WTC11 (cell line): Measurements from ENCODE around the gene ZSWIM3. TPM values are rescaled to one million over a fixed set of nuclear protein-coding genes. Genes with fewer than 3 reads are reported as not detected.

Experiments used
- ATAC-seq: fragments of 200-7000 bp; cut with Tn5 transposase; 2 replicates; pipeline ENCODE4 v1.10.0; 2021; ENCODE audit warnings: mild to moderate bottlenecking, moderate library complexity
- CTCF ChIA-PET: fragments of 300-600 bp; sonication (Branson Sonifier 250); formaldehyde crosslinking; loops from one replicate; lab custom pipeline; 2021; ENCODE audit warnings: antibody characterized with exemption; lab: Charles Lee
- POLR2A ChIA-PET: fragments of 350-600 bp; sonication (Branson Sonifier 250); formaldehyde crosslinking; loops from one replicate; lab custom pipeline; 2021; ENCODE audit warnings: antibody characterized with exemption; lab: Charles Lee
- DNase-seq: peaks from one replicate; pipeline ENCODE4 v3.0.0; 2021; ENCODE audit warnings: low spot score
- H3K27ac Mint-ChIP-seq: 2 replicates; pipeline ENCODE4 v1.8.0; 2021; ENCODE audit warnings: mixed read lengths
- H3K27me3 Mint-ChIP-seq: 2 replicates; pipeline ENCODE4 v1.8.0; 2021; ENCODE audit warnings: low read depth, mild to moderate bottlenecking, moderate library complexity, mixed read lengths
- H3K36me3 Mint-ChIP-seq: 2 replicates; pipeline ENCODE4 v1.8.0; 2021; ENCODE audit warnings: mixed read lengths
- H3K4me1 Mint-ChIP-seq: 2 replicates; pipeline ENCODE4 v1.8.0; 2022; ENCODE audit warnings: mixed read lengths
- H3K4me3 Mint-ChIP-seq: 2 replicates; pipeline ENCODE4 v1.8.0; 2021; ENCODE audit warnings: mild to moderate bottlenecking, moderate library complexity, mixed read lengths
- H3K9me3 Mint-ChIP-seq: 2 replicates; pipeline ENCODE4 v1.8.0; 2021; ENCODE audit warnings: mixed read lengths
- ATF2 ChIP-seq: sonication (generic); formaldehyde crosslinking; IDR thresholded peaks from 2 replicates; pipeline ENCODE4 v1.8.1; 2022; ENCODE audit warnings: low read depth, missing genetic modification reagents, borderline replicate concordance
- EMX1 ChIP-seq: fragments of 250-450 bp; sonication (Bioruptor Pico); IDR thresholded peaks from 2 replicates; pipeline ENCODE4 v1.8.0; 2021; ENCODE audit warnings: mild to moderate bottlenecking
- ERG ChIP-seq: fragments of 250-450 bp; sonication (Bioruptor Pico); IDR thresholded peaks from 2 replicates; pipeline ENCODE4 v1.8.0; 2021; ENCODE audit warnings: mild to moderate bottlenecking
- ESRRA ChIP-seq: sonication (generic); formaldehyde crosslinking; IDR thresholded peaks from 2 replicates; pipeline ENCODE4 v1.8.1; 2022; ENCODE audit warnings: mild to moderate bottlenecking, missing genetic modification reagents, borderline replicate concordance
- GABPB1 ChIP-seq: sonication (generic); formaldehyde crosslinking; IDR thresholded peaks from 2 replicates; pipeline ENCODE4 v1.8.1; 2023; ENCODE audit warnings: mild to moderate bottlenecking, missing genetic modification reagents
- HMGXB4 ChIP-seq: sonication (generic); formaldehyde crosslinking; IDR thresholded peaks from 2 replicates; pipeline ENCODE4 v1.8.1; 2023; ENCODE audit warnings: mild to moderate bottlenecking, moderate library complexity, missing genetic modification reagents
- JUN ChIP-seq: sonication (generic); formaldehyde crosslinking; IDR thresholded peaks from 2 replicates; pipeline ENCODE4 v1.8.0; 2023; ENCODE audit warnings: mild to moderate bottlenecking, missing genetic modification reagents
- MAX ChIP-seq: sonication (generic); formaldehyde crosslinking; IDR thresholded peaks from 2 replicates; pipeline ENCODE4 v1.8.0; 2022; ENCODE audit warnings: mild to moderate bottlenecking, missing genetic modification reagents
- NFATC4 ChIP-seq: fragments of 250-450 bp; sonication (Bioruptor Pico); IDR thresholded peaks from 2 replicates; pipeline ENCODE4 v1.9.0; 2021; ENCODE audit warnings: mild to moderate bottlenecking
- NR1H2 ChIP-seq: sonication (generic); formaldehyde crosslinking; IDR thresholded peaks from 2 replicates; pipeline ENCODE4 v1.9.0; 2021; ENCODE audit warnings: mild to moderate bottlenecking, moderate library complexity, missing genetic modification reagents
- PRRX2 ChIP-seq: fragments of 250-450 bp; sonication (Bioruptor Pico); IDR thresholded peaks from 2 replicates; pipeline ENCODE4 v1.8.0; 2021; ENCODE audit warnings: mild to moderate bottlenecking
- ZBTB43 ChIP-seq: sonication (generic); formaldehyde crosslinking; IDR thresholded peaks from 2 replicates; pipeline ENCODE4 v1.8.1; 2023; ENCODE audit warnings: mild to moderate bottlenecking, missing genetic modification reagents
- ZNF232 ChIP-seq: sonication (generic); formaldehyde crosslinking; IDR thresholded peaks from 2 replicates; pipeline ENCODE4 v1.8.0; 2022; ENCODE audit warnings: mild to moderate bottlenecking, missing genetic modification reagents
- ZNF263 ChIP-seq: sonication (generic); formaldehyde crosslinking; IDR thresholded peaks from 2 replicates; pipeline ENCODE4 v1.8.1; 2022; ENCODE audit warnings: low read depth, mild to moderate bottlenecking, moderate library complexity, missing genetic modification reagents
- ZNF425 ChIP-seq: fragments of 250-450 bp; sonication (Bioruptor Pico); conservative IDR thresholded peaks from 2 replicates; pipeline ENCODE4 v1.9.0; 2021; ENCODE audit warnings: mild to moderate bottlenecking
- ZNF512 ChIP-seq: sonication (generic); formaldehyde crosslinking; IDR thresholded peaks from 2 replicates; pipeline ENCODE4 v1.8.1; 2022; ENCODE audit warnings: missing genetic modification reagents, borderline replicate concordance
- ZNF532 ChIP-seq: fragments of 250-450 bp; sonication (Bioruptor Pico); IDR thresholded peaks from 2 replicates; pipeline ENCODE4 v1.9.0; 2021; ENCODE audit warnings: mild to moderate bottlenecking, borderline replicate concordance
- ZNF671 ChIP-seq: fragments of 250-450 bp; sonication (Bioruptor Pico); IDR thresholded peaks from 2 replicates; pipeline ENCODE4 v1.8.0; 2021; ENCODE audit warnings: mild to moderate bottlenecking
- total RNA-seq: library from RNA; stranded (reverse); gene quantifications from 3 replicates; pipeline ENCODE4 v1.2.3, GENCODE V29; 2021

ZSWIM3 gene
- total RNA-seq, 1 experiment from 2014 or later, result 3.4 TPM

- TF ChIP-seq ZNF512 (CRISPR knock-in tag) (no peak), MAX (CRISPR knock-in tag) (peak; percentile 72), NFATC4 (CRISPR knock-in tag) (no peak), EMX1 (CRISPR knock-in tag) (no peak), ERG (no peak), NR1H2 (no peak), ATF2 (no peak), ZNF425 (CRISPR knock-in tag) (no peak), PRRX2 (CRISPR knock-in tag) (no peak), HMGXB4 (peak; percentile 58), GABPB1 (CRISPR knock-in tag) (0 out of 2 replicates have a peak, but pooled peaks have one; percentile 20), ZNF263 (0 out of 2 replicates have a peak, but pooled peaks have one; percentile 38), ESRRA (no peak)
Measured at GRCh38 chr20:45911486-45912343, 54.3 kb downstream of the ZSWIM3 start, which contains the start of gene PLTP (continued).

GRCh38 chr20:45912344-45912682 is 54.9 kb downstream of the ZSWIM3 start:
- H3K4me3 Mint-ChIP-seq, result peak overlapping the region; percentile 85
- no peaks in the 10 kb centered on the region for H3K9me3 Mint-ChIP-seq
- DNase-seq (no peak), ATAC-seq (no peak)
- peaks cover 22% of the 10 kb centered on the region for H3K36me3 Mint-ChIP-seq
- peaks cover 14% of the 10 kb centered on the region for H3K4me1 Mint-ChIP-seq
- CTCF ChIA-PET, result interaction anchor here (1.1 to 2.7 kb wide), 4 partner anchors 21 to 57 kb away, joined by 4 to 13 read pairs (median 8); partner anchors contain the start of gene NEURL2
- POLR2A ChIA-PET, result interaction anchor here (0.6 to 3.1 kb wide), 5 partner anchors 22 to 1275 kb away, joined by 3 to 43 read pairs (median 4); partner anchors contain the start of genes CTSA, NEURL2 and PCIF1
- no peak overlapping the region for H3K27ac Mint-ChIP-seq
- H3K27me3 Mint-ChIP-seq, result 0 out of 2 replicates have a peak, but pooled peaks cover 3% of the 10 kb centered on the region
- TF ChIP-seq ZNF532, result no peak
- no peak for TF ChIP-seq JUN (CRISPR knock-in tag)
- no peak for TF ChIP-seq ZNF232 (CRISPR knock-in tag)
- TF ChIP-seq ZBTB43, result no peak
- no peak for TF ChIP-seq ZNF671 (CRISPR knock-in tag)
